GM12801 (cell line): Measurements from ENCODE around the gene ING3.

Experiments used
- CTCF ChIP-seq: IDR thresholded peaks from one replicate; pipeline ENCODE4 v1.5.1; 2011; ENCODE audit warnings: control low read depth; ENCODE audit not compliant: insufficient read length; ENCODE audit errors: extremely low read depth

ING3 gene

DNA sequence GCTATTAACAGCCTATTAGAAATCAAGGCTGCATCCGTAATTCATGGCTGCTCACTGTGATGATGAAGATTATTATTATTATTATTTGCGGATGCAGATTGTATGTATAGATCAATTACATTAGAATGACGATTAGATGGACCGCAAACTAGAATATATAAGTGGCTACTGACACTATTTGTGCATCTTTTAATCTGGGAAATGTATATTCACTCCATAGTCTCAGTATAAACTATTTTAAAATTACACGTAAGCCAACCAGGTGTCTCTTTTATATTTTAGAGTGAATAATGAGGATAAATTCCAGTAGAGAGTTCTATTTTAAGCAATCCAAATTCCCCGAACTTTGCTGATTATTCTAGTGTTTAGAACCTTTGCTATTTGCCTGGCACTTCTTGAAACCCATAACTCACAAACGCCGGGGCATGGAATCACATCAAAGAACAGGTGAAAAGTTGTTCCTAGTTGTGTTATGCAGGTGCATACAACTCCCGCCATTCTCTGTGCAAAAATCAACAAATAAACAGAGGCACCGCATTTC lies 509 bp upstream of the ING3 start:
- TF ChIP-seq CTCF: no peak

DNA sequence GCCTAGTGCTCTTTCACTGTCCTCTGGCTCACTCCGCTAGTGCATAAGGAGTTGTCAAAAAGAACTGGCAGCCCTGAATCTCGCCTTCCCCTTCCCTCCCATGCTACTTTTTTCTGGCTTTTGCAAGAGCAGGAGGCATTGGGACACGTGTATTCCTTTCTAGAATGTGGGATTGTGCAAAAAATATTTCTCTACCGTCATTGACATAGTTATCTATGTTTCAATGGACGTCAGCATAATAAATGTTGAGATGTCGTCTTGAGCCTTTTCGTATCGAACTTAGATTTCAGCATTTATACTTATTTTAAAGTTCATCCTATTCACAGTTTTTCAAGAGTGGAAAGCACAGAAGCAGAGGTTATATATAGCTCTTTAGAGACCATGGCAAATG lies 727 bp downstream of the ING3 start:
- no peak for TF ChIP-seq CTCF

DNA sequence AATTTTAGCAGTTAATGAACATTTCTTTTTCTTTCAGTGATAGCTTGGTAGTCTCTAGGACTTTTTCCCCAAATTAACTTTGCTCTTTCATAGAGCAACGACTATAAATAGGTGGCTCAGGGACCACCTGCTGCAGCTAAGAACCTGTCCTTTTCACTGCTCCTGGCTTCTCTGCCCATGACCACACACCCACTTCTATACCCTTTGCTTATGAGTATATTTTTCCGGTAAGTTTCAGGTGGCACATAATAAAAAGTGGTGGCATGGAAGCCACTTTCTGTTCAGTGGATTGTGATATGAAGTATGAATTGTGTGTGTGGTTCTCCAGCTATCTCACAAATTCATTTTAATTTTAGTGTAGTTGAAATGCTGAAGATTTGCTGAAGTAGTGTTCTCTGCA lies 1.2 kb downstream of the ING3 start:
- TF ChIP-seq CTCF: no peak

- no peak for TF ChIP-seq CTCF
Observed at GRCh38 chr7:120955577-120956149, 5.1 kb downstream of the ING3 start.

GRCh38 chr7:120959929-120960484 lies 9.4 kb downstream of the ING3 start:
- no peak for TF ChIP-seq CTCF

DNA sequence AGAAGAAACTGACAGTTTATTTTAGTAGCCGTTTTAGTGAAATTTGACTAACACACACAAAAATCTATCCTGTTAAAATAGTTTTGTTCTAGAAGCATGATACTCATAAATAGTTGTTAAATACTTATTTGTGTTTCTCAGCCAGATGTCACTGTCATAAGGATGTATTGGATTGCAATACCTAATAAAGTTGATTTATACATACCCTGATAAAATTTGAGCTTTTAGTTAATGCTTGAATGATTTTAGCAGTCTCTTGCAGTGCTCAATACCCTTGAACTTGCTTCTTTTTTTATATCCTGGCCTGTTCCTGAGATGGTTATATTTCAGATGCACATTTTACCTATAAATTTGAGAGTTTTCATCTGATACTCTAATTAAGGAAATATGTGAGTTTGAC lies 10.1 kb downstream of the ING3 start:
- no peak for TF ChIP-seq CTCF

DNA sequence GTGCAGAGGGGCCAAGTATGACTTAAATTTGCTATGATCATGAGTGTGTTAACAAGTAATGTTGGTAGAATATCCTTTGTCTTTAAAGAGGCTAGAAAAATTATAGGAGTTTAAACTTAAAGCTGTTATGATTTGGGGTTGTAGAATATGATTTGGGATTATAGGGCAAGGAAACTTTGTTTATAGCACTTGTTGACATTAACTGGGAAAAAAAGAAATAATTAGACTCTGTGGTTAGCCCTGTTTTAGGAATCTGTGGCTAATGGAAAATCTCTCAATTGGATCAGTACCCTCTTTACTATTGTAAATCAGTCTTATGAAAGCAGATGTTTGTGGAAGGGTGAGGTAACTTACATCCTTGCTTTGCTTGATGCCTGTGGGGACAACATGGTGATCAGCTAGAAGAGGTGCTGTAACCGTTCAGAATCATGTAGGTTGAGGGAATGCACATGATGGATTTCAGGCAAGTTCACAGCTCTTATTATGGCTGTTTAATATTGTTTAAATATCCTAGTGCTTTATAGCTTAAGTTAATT lies 11.1 kb downstream of the ING3 start:
- no peak for TF ChIP-seq CTCF
